Umbilical cord (tissue), 2 donors: Measurements from ENCODE around the gene GXYLT1. TPM values are rescaled to one million over a fixed set of nuclear protein-coding genes. Genes with fewer than 3 reads are reported as not detected.
"Not testable (repeated sequence)": the region's sequence is repeated elsewhere in the genome, so short reads cannot be mapped to it uniquely, and the experiment has no call there.

Source experiments
- DNase-seq: peaks from one replicate; pipeline ENCODE4 v3.0.0-alpha.2; 2015; ENCODE audit warnings: low spot score
- total RNA-seq: library from RNA; depleted of rRNA; stranded (reverse); fragments of >200 nt; gene quantifications from one replicate; pipeline ENCODE4 v1.2.3, GENCODE V29; 2014; ENCODE audit warnings: low replicate concordance; ENCODE audit not compliant: insufficient read depth

Gene GXYLT1
- total RNA-seq, 1 donor from 2014 or later = 22.1 TPM

- no peak for DNase-seq
These were observed 499 bp upstream of the GXYLT1 start for GRCh38 chr12:42145197-42145549.

- DNase-seq = no peak
These were observed 591 bp downstream of the GXYLT1 start for GRCh38 chr12:42144158-42144407.

DNA sequence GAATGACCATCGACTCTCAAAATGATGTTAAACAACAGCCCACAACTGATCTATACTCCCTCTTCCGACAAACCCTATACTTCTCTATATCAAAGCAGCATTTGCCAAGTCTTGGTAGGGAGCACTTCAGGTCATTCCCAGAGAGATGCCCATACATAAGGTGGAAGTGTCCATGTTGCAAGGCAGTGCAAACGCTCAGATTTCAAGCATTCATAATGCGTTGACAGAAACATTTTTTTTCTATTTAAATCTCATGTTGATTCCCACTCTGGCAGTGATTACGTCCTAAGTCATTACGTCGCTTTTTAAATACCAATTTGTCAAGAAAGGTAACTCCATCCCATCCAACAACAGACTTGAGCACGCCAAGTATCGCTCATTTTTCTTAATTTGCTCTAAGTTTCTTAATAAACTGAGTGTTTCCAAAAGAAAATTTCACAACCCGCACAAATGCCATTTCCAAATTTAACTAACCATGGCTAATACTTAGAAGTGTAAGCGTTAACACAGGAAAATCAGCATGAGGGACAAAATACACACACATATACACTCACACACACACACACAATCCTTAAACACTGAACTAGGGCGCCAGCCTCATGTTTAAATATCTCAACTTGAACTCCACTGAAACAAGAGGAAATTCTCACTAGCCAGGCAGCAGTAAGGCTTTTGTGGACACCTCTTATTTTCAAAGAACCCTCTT is 1.1 kb downstream of the GXYLT1 start:
- peak; percentile 44 for DNase-seq

- no peak for DNase-seq
These were observed 2.6 kb downstream of the GXYLT1 start for GRCh38 chr12:42141981-42142606.

DNA sequence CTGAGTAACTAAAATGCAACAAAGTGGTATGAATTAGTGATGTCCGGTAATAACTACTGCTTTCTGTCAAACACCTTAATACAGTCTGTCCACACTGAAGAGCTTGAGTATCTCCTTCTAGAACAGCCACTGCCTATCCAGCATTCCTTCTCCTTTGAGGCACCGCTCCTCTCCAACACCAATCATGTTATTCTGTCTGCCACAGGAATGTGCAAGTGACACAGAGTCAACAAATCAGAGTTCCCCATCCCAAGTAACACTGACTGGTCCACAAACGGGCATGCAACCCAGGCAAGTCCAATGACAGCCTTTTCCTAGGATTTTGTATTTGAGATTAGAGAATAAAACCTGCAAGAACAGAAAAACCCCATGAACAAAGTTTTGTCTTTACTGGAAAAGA is 3.8 kb downstream of the GXYLT1 start:
- no peak for DNase-seq

- no peak for DNase-seq
These were observed 9.3 kb downstream of the GXYLT1 start for GRCh38 chr12:42135259-42135814.

- DNase-seq = peak; percentile 18
These were observed 13.8 kb downstream of the GXYLT1 start for GRCh38 chr12:42130672-42131402.

DNA sequence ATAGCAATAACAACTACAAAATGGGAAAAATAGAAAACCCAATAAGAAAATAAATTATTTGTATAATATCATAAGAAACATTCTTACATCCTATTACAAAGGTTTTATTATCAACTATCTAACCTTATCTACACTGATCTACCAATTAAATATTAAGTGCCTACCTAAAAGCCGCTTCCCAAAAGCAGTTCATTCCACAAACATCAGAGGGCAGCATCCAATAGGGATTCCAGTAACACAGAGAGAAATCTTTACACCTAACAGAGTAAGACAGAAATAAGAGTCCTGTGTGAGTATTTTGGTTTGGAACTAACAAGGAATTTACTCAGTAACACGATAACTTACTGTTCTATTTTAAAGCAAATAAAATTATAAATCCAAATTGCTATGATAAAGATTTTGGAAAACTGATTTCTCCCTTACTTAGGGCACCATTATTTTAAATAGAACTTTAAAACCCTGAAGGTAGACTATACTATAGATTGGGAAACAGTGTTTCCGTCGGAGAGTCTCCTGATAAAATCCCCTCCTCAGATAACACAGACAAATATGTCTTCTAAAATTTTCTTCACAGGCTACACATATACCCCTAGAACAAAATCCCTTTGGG is 15.0 kb downstream of the GXYLT1 start:
- peak; percentile 77 for DNase-seq

DNA sequence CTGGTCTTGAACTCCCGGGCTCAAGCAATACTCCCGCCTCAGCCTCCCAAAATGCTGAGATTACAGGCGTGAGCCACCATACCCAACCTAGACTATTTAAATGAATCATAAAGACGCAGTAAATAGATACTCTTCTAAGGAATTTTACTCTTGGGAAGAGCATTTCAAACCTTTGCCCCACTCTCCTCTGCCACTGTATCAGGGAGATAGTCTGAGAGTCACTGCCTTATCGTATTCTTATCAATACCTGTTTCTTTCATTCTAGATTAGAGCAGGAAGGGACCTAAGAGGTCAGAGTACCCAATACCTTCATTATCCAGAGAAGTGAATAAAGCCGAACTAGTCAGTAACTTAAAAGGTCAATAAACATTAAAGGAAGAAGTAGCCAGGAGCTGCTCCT is 15.8 kb downstream of the GXYLT1 start:
- DNase-seq = no peak

DNA sequence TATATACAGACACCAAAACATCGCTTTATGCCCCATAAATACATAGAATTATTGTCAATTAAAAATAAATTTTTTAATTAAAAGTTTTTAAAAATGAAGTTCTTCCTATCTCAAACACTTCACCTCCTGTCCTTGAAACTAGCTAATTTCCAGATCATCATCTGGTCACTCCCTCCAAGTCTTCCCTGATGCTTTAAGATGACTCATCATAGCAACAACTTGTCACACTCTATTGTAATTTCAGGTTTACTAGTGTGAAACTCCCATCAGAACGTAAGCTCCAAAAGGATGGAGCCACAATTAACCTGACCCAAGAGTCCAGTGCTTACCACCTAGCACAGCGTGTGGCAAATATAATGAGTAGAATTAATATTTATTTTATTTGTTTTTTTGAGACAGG is 16.3 kb downstream of the GXYLT1 start:
- no peak for DNase-seq

GRCh38 chr12:42126963-42127362 is 17.7 kb downstream of the GXYLT1 start:
- no peak for DNase-seq

DNA sequence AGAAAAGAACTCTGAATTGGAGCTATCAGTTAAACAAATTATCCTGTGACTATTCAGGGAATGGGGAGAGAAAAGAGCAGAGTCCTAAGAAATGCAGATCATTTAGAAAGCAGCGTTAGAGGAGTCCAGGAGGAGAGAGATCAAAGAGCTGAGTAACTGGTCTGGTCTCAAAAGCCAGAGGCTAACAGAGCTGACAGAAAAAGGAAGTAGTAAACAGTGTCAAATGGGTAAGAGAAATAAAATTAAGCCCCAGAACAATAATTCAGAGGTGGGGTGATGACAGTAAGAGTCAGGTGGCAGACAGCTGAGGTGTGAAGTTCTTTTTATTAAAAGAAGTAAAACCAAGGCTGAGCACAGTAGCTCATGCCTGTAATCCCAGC is 19.3 kb downstream of the GXYLT1 start:
- peak; percentile 23 for DNase-seq

- DNase-seq = no peak
These were observed 19.8 kb downstream of the GXYLT1 start for GRCh38 chr12:42124764-42125387.

- DNase-seq = peak; percentile 50
These were observed 25.5 kb downstream of the GXYLT1 start for GRCh38 chr12:42119085-42119633.

DNA sequence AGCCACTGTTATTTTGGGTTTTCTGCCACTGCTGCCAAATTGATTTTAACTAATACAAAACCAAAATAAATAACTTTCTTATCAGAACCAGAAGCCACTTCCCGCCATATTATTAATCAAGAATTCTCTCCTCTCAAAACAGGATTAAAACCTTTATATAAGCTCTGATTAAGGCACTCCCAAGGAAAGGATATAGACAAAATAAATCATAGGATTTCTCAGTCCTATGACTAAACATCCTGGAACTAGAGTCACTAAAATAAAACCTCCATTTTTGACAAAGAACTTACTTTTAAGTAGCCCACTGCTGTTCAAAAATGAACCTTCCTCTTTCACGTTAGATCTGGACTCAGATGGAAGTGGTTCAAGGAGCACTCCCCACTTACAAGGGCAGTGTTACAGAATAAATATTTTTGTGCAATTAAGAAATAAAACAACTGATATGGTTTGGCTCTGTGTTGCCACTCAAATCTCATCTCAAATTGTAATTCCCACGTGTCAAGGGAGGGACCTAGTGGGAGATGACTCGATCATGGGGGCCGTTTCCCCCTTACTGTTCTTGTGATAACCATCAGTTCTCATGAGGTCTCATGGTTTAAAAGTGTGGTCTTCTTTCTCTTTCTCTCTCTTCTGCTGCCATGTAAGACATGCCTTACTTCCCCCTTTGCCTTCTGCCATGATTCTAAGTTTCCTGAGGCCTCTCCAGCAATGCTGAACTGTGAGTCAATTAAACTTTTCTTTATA is 26.4 kb downstream of the GXYLT1 start:
- peak; percentile 15 for DNase-seq

DNA sequence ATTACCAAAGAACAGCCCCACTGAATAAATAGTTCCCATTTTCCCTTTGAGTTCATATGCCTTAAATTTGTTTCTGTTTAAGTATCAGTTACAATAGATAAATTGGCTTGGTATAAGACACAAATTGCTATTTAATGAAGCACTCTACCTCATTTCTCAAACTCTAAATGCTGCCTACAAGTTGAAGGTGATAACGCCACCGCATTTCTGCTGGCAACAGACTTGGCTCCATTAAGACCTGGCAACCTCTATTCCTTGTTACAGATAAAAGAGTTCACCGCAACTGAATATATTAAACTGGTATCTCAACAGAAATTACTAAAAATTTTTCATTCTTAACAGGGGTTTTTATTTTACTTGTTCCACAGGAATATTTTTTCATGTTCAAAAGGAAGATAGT is 35.6 kb downstream of the GXYLT1 start:
- no peak for DNase-seq

DNA sequence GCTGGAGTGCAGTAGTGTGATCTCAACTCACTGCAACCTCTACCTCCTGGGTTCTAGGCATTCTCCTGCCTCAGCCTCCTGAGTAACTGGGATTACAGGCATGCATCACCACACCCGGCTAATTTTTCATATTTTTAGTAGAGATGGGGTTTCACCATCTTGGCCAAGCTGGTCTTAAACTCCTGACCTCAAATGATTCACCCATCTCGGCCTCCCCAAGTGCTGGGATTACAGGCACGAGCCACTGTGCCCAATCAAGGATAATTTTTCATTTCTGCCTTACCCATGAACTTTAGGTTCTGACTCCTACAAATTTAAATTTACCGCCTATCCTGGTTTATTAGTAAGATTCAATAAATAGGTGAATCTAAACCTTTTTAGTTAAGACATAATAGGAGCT is 37.9 kb downstream of the GXYLT1 start:
- not testable (repeated sequence) for DNase-seq

DNA sequence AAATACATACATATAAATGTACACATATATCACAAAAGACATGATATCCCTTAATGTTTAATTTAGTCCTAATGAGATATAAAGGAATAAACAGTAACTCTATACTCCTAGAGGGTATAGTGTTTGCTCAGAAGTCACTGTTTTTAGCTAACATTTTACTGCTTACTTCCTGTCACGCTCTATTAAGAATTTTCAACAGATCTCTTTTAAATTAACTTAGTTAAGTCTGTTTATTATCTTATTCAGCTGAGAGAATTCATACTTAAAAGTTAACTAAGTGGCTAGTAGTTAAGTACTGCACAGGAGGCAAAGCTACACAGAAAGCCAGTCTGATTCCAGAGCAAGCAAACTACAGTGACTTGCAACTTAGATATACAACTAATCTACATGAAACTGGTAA is 39.9 kb downstream of the GXYLT1 start:
- no peak for DNase-seq

- no peak for DNase-seq
These were observed 40.6 kb downstream of the GXYLT1 start for GRCh38 chr12:42104087-42104486.

DNA sequence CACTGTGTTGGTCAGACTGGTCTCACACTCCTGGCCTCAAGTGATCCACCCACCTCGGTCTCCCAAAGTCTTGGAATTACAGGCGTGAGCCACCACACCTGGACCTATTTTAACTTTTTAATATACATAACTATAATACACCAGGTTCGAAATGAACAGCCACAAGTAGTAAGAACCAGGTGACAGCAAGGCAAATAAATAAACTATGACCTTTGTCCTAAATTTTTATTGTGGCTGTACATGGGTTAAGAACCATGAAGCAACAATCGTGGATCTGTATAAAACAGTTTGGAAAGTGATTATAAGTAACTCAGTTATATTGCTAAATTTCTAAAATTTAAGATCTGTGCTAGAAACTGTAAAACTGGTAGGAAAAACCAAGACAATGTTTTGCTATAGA is 41.5 kb downstream of the GXYLT1 start:
- DNase-seq = no peak

GRCh38 chr12:42102720-42103119 is 42.0 kb downstream of the GXYLT1 start:
- no peak for DNase-seq
